GM21825 (cell line): ENCODE measurements around the gene SPOCK3.
A peak's percentile ranks its signal among the peaks of the same experiment; 100 is the strongest.

Experiments used
- ATAC-seq: cut with Tn5 transposase; IDR thresholded peaks from one replicate; pipeline ENCODE4 v1.9.1; 2021; ENCODE audit warnings: mild to moderate bottlenecking, moderate library complexity; ENCODE audit not compliant: unreplicated experiment

Gene SPOCK3

GRCh38 chr4:167049257-167049656, 185.0 kb downstream of the SPOCK3 start:
- no peak for ATAC-seq

GRCh38 chr4:167041524-167041923, 192.8 kb downstream of the SPOCK3 start:
- ATAC-seq: no peak

GRCh38 chr4:167035390-167035789, 198.9 kb downstream of the SPOCK3 start:
- ATAC-seq: no peak

- ATAC-seq: no peak
These were observed 199.3 kb downstream of the SPOCK3 start for GRCh38 chr4:167034983-167035382.

GRCh38 chr4:167032871-167033270, 201.4 kb downstream of the SPOCK3 start:
- ATAC-seq: no peak

- no peak for ATAC-seq
These were observed 202.6 kb downstream of the SPOCK3 start for GRCh38 chr4:167031534-167032156.

GRCh38 chr4:167028976-167029375, 205.3 kb downstream of the SPOCK3 start:
- no peak for ATAC-seq

- ATAC-seq: no peak
These were observed 208.6 kb downstream of the SPOCK3 start for GRCh38 chr4:167025670-167026069.

- no peak for ATAC-seq
These were observed 210.8 kb downstream of the SPOCK3 start for GRCh38 chr4:167023364-167023925.

- no peak for ATAC-seq
These were observed 212.6 kb downstream of the SPOCK3 start for GRCh38 chr4:167021545-167022155.

GRCh38 chr4:167020410-167020809, 213.9 kb downstream of the SPOCK3 start:
- peak; percentile 64 for ATAC-seq

GRCh38 chr4:167014944-167015343, 219.3 kb downstream of the SPOCK3 start:
- ATAC-seq: no peak

GRCh38 chr4:167003326-167003725, 231.0 kb downstream of the SPOCK3 start:
- ATAC-seq: no peak

GRCh38 chr4:167000141-167000852, 234.0 kb downstream of the SPOCK3 start:
- no peak for ATAC-seq

GRCh38 chr4:166996216-166996615, 238.1 kb downstream of the SPOCK3 start:
- no peak for ATAC-seq

GRCh38 chr4:166994686-166995085, 239.6 kb downstream of the SPOCK3 start:
- ATAC-seq: no peak

- no peak for ATAC-seq
These were observed 243.2 kb downstream of the SPOCK3 start for GRCh38 chr4:166991006-166991561.

- no peak for ATAC-seq
These were observed 244.4 kb downstream of the SPOCK3 start for GRCh38 chr4:166989886-166990285.

- no peak for ATAC-seq
These were observed 247.3 kb downstream of the SPOCK3 start for GRCh38 chr4:166987026-166987425.

GRCh38 chr4:166981847-166982246, 252.4 kb downstream of the SPOCK3 start:
- no peak for ATAC-seq

- ATAC-seq: no peak
These were observed 253.9 kb downstream of the SPOCK3 start for GRCh38 chr4:166980419-166980818.

- ATAC-seq: no peak
These were observed 256.7 kb downstream of the SPOCK3 start for GRCh38 chr4:166977596-166977995.
